ENCODE measurements around the gene ATP1B1. TPM values are rescaled to one million over a fixed set of nuclear protein-coding genes. Genes with fewer than 3 reads are reported as not detected.
A peak's percentile ranks its signal among the peaks of the same experiment; 100 is the strongest.

Gene ATP1B1
- total and polyA plus RNA-seq, 8 donors: 93.4 to 213 (median 166) TPM

- FAIRE-seq: no peak
Measured at GRCh38 chr1:169105434-169106094, 926 bp upstream of the ATP1B1 start.

DNA sequence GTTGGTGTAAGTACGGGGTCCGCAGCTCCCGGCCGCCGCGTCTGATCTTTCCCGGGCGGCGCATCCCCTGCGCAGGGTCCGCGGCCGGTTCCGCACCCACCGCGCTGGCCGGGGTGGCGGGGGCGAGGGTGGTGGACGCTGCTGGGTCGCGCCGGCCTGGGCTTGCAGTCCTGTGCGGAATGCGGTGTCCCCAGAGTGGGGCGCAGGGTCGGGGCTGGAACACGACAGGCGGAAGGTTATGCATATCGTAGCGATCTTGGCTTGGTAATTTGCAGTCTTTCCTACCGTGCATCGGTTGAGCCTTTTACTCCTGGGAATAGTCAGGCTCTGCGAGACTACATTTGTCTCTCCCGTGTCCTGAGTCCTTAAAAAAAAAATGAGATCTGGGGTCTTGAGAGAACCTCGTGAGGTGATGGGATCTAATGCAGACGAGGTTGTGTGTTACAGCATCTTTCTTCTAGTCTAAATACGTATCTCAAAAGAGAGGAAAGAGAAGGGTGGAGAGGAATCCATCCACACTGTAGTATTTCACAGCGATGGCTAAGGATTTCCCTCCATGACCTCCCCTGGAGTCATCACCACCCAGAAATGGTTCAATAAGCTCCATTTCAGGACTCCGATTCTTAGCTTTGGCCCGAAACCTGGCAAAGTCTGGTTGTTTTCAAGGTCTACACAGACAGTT lies 572 bp downstream of the ATP1B1 start:
- DNase-seq (peak in 3 of 6 donors; percentile 48 to 71 (median 68)), ATAC-seq (no peak), FAIRE-seq (no peak)
- Histone ChIP-seq H3K36me3 (peaks cover 0 to 6% (median 5%) of the 10 kb centered on the region in 3 donors), H3K4me3 (peak overlapping the region; percentile 80 to 96 (median 93)), H3K4me1 (peaks cover 22 to 34% (median 23%) of the 10 kb centered on the region in 3 donors), H3K9me3 (no peaks in the 10 kb centered on the region), H3K27me3 (no peaks in the 10 kb centered on the region), H3K27ac (peak overlapping the region; percentile 90 to 98 (median 94))
- TF ChIP-seq, protein P1, sequence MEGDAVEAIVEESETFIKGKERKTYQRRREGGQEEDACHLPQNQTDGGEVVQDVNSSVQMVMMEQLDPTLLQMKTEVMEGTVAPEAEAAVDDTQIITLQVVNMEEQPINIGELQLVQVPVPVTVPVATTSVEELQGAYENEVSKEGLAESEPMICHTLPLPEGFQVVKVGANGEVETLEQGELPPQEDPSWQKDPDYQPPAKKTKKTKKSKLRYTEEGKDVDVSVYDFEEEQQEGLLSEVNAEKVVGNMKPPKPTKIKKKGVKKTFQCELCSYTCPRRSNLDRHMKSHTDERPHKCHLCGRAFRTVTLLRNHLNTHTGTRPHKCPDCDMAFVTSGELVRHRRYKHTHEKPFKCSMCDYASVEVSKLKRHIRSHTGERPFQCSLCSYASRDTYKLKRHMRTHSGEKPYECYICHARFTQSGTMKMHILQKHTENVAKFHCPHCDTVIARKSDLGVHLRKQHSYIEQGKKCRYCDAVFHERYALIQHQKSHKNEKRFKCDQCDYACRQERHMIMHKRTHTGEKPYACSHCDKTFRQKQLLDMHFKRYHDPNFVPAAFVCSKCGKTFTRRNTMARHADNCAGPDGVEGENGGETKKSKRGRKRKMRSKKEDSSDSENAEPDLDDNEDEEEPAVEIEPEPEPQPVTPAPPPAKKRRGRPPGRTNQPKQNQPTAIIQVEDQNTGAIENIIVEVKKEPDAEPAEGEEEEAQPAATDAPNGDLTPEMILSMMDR (IDR thresholded peaks at IDR 0.05): no peak
- intact Hi-C loops (cut with DNase I): loop anchor here in 1 of 3 donors (10.0 kb wide), 1 partner anchor 472 kb away; no protein-coding TSS in a partner anchor
- 1 to 2% methylated on average over 37 to 41 of the region's 41 CpGs for WGBS, 2 donors

More at GRCh38 chr1:169105434-169106094, 926 bp upstream of the ATP1B1 start:
- no peaks in the 10 kb centered on the region for H3K9me3 ChIP-seq
- no peaks in the 10 kb centered on the region for H3K36me3 ChIP-seq
- WGBS, 2 donors: 1 to 3% methylated on average over 32 to 47 of the region's 47 CpGs
- ATAC-seq: peak; percentile 57 to 68 (median 62)
- peak; percentile 88 to 95 (median 90) for DNase-seq
- H3K27me3 ChIP-seq: no peaks in the 10 kb centered on the region
- intact Hi-C loops (cut with DNase I): loop anchor here in 1 of 3 donors (10.0 kb wide), 1 partner anchor 471 kb away; no protein-coding TSS in a partner anchor
- peaks cover 18 to 29% (median 26%) of the 10 kb centered on the region in 3 donors for H3K4me1 ChIP-seq
- peak overlapping the region; percentile 90 to 98 (median 94) for H3K27ac ChIP-seq
- peak overlapping the region; percentile 80 to 96 (median 93) for H3K4me3 ChIP-seq
- TF ChIP-seq, protein P1 (IDR thresholded peaks at IDR 0.05): no peak

DNA sequence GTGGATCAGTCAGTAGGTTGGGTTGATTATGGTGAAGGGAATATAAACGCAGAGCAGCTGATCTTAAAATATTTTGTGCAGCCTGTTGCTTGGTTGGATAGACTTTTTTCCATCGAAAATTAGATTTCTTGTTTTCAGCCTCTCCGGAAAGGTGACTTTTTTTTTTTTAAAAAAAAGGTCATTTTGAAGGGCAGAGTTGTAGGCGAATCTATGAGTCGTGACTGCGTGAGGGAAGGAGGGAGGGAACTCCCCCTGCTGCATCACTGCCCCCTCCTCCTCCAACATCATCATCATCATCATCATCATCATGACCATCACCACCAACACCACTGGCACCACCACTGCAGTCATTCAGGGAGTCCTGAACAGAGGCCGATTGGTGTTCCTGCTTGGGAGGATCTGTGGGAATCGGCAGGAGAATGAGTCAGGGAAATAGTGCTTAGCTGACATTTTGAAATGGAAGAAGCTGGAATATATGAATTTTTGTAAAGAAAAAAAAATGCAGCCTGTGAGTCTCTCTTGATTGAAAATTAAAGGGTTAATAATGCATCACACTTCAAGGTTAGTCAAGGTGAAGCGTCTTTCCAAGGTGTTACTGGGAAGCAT lies 1.2 kb downstream of the ATP1B1 start:
- TF ChIP-seq, protein P1 (IDR thresholded peaks at IDR 0.05): no peak
- Histone ChIP-seq H3K36me3 (peaks cover 0 to 10% (median 5%) of the 10 kb centered on the region in 3 donors), H3K9me3 (no peaks in the 10 kb centered on the region), H3K4me1 (peaks cover 24 to 34% (median 24%) of the 10 kb centered on the region in 3 donors), H3K27me3 (no peaks in the 10 kb centered on the region), H3K27ac (peak overlapping the region; percentile 90 to 98 (median 94)), H3K4me3 (peak overlapping the region; percentile 80 to 96 (median 93))
- ATAC-seq (no peak), DNase-seq (peak in 1 of 6 donors; percentile 33), FAIRE-seq (no peak)
- WGBS, 2 donors: 21 to 26% methylated on average over 9 of the region's 9 CpGs
- intact Hi-C loops (cut with DNase I): loop anchor here in 1 of 3 donors (10.0 kb wide), 1 partner anchor 473 kb away; no protein-coding TSS in a partner anchor

DNA sequence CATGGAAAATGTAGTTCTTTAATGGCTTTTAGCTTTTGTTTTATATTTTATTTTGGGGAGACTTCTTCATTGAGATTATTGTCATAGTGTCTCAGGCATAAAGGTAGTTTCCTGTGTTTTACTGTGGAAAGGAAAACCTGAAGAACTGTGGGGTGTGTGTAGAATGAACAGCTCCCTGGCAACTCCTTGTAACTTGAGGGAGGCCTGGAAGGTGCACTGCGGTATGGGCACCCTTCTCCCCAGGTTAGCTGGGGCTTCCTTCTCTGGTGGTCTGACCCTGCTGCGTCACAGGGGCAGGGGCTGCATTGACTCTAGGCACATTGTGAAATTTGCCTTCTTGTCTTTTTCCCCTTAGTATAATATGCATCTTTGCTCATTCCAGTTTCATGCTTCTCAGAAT lies 1.7 kb downstream of the ATP1B1 start:
- 49 to 57% methylated on average over 2 of the region's 2 CpGs for WGBS, 2 donors
- Histone ChIP-seq H3K27ac (peak overlapping the region; percentile 47 to 98 (median 76)), H3K36me3 (peaks cover 0 to 16% (median 6%) of the 10 kb centered on the region in 3 donors), H3K27me3 (no peaks in the 10 kb centered on the region), H3K9me3 (no peaks in the 10 kb centered on the region), H3K4me3 (peak overlapping the region; percentile 9 to 96 (median 87)), H3K4me1 (peaks cover 20 to 34% (median 21%) of the 10 kb centered on the region in 3 donors)
- FAIRE-seq (no peak), ATAC-seq (no peak), DNase-seq (no peak)
- intact Hi-C loops (cut with DNase I): loop anchor here in 1 of 3 donors (10.0 kb wide), 1 partner anchor 473 kb away; no protein-coding TSS in a partner anchor
- TF ChIP-seq, protein P1 (IDR thresholded peaks at IDR 0.05): no peak

All from pancreas (tissue), 10 donors.